ENCODE data around the gene AANAT.

Gene AANAT

DNA sequence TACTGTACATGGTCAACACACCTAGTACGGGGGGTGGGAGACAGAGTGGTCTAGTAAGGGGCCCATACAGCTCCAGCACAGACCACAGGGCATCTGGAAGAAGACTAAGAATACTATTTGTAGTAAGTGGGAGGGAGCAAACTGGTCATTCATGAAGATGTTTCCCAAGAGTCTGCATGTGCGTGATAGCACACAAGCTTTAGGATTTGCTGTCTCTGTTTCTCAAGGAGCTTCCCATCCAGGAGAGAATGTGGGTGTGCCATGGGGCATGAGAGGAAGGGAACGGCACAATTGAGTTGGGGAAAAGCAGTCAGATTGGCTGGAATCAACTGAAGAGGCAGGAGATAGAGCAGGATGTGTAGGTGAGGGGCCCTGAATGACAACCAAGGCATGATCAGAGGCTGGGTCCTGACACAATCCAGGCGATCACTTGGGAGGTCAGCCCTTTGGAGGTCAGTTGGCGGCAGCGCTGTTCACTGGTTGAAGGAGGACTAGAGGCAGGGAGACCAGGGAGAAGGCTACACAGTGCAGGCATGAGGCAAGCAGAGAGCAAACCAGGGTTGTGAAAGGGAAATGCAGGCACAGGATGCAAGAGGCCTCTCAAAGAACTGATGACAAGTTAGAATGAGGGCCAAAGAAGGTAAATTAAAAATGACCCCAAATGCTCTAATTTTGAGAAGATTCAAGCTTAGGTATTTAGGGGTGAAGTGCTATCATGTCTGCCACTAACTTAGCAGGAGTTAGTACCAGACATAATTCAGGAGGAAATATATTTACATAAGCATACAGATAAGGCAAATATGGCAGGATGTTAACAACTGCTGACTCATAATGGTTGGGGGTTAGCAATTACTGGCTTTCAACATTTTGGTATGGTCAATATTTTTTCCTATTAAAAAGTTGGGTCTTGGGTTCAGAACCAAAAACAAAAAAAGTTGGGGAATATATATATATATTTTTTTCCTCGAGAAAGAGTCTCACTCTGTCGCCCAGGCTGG lies 24.8 kb upstream of the AANAT start:
- DNase-seq: no peak

DNA sequence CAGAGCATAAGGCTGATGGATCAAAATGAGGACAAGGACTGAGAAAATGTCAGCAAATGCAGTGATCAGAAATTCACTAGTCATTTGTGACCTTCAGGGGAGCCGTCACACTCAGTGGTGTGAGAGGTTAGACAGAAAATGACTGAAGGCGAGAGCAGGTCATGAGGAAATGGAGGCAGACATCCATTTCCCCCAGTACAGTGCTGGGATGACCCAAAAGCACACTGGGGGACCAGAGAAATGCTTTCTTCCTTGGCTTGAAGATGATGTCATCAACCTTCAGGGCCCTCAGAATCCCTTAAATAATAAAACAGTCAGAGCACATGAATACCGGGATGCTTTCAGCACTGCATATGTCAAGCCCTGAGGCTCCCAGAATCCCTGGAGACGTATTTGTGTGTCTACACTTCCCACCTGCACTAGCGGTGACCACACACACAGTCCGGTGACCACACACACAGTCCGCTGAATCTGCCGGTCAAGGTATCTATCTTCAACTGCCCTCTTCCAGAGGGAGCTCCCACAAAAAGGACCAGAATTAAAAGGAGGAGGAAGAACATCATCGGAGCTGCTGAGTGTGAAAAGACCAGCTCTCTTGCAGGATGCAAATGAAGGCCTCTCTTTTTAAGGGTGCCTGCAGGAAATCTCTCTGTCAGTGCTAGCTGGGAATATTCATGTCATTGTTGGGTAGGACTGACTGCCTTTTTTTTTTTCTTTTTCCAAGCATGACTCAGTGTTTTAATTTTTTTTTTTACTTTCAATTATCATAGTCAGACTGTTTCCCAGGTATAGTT lies 22.7 kb upstream of the AANAT start:
- DNase-seq: no peak

DNA sequence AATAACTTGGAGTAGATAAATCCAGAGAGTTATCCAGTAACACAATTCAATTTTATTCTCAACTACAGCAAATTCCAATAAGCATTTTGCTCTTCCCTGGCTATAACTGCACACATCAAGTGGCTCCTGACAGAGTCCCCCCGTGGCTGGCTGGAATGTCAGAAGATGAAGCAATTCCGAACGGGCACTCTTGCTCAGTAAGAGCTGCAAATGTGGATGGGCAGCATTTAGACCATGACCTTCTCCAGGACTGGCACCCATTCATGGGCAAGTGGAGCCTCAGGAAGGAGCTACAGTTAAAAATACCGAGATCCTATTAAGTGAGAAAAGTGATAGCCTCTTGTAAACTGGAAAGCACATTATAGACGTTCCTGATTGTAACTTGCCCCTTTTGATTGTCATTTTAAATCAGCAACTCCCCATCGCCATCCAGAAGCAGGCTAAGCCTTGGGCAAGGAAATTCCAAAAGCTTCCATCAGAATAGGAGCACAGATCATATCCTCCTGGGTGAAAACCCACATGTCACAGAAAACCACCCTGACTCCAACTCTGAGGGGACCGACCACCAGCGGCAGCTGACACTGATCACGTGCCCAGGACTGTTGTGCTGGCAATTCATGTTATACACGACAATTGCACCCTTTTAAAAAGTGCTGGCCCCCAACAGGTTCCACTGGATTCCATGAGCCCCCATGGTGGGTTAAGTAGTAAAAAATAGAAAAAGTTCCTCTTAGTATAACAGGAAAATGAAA lies 21.5 kb upstream of the AANAT start:
- DNase-seq: no peak

DNA sequence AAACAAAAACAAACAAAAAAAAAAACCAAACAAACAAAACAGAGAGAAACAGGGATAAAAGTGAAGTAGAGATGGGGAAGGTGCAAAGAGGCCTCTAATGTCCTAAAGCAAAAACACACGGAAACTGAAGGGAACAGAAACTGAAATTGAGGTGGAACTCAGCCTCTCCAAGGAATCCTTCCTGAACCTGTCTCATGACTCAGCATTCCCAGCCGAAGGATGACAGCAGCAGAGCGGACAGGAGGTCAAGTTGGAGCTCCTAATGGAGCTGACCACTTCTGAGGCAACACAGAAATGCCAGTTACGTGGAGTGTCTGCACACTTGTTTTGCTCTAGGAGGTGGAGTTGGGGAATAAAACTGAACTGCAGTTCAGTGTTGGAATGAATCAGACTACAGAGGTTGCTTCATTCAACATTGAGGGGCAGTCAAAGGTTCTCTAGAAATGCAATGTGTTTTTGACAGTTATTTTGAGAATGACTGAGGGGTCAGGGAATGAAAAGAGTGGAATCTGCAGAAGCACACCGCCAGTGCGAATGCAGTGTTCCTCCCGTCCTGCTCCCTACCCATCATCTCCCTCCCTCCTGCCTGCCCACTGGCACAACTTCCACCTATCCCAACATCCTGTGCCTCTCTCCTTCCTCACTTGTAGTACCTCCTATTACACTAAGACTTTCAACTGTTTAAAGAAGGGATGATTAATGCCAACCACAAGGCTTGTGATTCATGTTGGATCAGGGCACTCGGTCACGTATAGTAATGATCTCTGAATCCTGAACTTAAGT lies 20.8 kb upstream of the AANAT start:
- DNase-seq: no peak

DNA sequence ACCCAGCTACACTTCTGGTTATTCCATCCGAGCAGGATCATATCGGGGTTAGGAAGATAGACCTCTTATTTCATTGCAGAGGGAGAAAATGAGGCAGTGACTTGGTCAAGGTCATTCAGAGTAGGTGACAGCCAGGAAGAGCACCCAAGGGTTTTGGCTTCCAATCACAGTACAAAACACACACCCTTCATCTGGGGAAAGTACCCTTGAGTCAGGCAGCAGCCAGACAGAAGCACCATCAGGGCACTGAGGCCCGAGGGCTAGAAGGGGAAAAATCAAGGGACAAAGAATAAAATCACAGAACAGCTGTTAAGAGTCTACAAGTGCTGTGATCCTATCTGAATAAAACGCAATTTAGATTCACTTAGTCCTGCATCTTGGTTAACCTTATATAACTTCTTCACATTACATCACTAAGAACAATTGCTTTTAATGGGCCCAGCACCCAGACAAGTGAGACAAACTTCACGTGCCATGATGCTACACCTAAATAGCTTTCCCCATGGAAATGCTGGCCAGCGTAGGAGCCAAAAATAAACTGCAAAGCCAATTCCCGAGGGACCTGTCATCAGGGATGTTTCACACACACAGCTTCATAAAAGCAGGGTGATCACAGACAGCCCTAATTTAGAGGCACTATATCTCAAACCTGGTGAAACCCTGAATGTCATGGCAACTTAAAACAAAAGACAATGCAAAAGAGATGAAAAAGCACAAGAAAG lies 19.3 kb upstream of the AANAT start:
- no peak for DNase-seq

DNA sequence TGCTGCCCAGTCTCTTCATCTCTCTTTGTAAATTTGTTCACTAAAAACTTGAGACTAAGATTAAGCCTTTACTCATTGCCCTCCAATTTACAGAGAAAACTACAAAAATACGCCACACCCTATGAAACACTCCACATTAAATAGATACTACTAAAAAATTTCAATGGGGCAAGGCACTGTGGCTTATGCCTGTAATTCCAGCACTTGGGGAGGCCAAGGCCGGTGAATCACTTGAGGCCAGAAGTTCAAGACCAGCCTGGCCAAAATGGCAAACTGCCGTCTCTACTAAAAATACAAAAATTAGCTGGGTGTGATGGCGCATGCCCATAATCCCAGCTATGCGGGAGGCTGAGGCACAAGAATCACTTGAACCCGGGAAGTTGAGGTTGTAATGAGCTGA lies 18.3 kb upstream of the AANAT start:
- DNase-seq: no peak

DNA sequence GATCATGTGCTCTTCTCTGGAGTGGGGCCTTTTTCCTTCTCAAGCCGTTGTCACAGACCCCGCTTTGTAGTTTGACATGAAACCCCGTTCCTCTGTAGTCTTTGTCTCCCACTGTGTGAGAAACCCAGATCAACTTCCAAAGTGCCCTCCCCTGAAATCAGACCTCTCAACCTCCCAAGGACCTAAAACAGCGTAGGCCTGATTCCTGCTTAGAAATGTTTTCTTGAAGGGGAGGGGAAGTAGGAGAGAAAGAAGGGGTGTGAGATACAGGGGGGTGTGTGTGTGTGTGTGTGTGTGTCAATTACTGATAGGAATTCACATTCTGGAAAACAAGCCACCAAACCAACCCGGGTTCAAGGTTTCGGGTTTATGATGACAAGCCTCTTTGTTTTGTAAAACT lies 15.9 kb upstream of the AANAT start:
- no peak for DNase-seq

DNA sequence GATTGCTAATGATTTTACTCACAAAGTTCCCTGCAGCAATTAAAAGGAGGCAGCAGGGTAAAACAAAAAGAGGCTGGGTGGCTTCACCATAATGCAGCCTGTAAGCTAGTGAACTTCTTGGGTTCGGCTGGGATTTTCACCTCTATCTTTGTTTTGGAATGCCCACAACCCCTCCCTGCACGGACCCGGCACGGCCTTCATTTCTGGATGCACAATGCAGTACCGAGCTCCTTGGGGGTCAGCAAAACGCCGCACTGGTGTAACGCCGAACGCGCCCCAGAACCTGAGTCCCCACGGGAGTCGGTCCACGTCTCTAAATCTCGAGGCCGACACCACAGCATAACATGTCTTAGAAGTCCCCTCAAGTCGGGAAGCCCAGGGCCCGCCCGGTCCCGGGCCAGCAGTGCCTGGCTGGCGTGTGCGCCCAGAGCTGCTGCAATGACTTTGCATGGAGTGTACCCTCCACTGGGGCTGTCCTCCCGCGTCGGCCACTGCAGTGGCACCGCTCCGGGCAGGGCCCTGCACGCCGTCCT lies 15.2 kb upstream of the AANAT start:
- peak; percentile 9 for DNase-seq

DNA sequence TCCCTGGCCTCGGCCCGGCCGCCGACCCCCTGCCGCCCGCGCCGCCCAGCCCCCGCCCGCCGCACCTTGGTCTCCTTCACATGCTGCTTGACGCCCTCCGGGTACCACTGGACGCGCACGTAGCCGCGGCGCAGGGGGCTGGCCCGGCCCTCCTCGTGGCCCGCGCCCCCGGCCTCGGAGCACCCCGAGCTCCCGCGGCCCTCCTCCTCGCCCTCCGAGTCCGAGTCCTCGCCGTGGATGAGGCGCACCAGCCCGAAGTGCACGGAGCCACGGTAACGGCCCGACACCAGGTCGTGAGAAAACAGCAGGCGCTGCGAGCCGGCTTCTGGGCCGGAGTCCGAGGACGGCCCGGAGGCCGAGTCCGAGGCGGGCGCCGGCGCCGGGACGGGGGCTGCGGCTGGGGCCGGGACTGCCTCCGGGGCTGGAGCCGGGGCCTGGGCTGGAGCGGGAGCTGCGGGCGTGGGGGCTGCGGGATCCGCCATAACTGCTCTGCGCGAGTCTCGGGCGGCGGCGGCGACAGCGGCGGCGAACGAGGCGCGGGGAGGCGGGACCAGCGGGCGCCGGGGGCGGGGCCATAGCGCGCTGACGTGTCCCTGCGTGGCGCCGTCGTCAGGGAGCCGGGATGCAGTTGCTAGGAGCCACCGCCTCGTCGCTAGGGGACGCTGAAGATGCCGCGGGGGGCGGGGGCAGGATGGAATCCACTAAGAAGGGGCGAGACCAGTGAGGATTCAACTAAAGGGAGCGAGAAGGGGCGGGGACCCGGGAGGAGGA lies 14.6 kb upstream of the AANAT start, which contains the start of gene UBE2O:
Gene UBE2O (minus strand): TSS at position 493 of the 771 bp plus-strand sequence. CDS start 11 bp downstream, at position 482.
- DNase-seq: peak; percentile 95

DNA sequence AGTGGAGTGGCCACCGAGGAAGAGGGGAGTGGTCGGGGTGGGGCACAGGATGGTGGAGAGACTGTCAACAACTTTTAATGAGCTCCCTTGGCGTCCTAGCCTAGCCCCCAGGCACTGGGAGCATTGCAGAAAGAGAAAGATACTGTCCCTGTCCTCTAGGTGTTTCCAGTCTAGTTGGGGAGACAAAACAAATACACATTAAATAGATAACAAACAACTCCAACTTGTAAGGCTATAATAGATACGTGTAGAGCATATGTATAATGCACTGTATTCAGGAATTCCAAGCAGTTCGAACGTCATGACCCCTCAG lies 14.0 kb upstream of the AANAT start:
- DNase-seq: no peak

DNA sequence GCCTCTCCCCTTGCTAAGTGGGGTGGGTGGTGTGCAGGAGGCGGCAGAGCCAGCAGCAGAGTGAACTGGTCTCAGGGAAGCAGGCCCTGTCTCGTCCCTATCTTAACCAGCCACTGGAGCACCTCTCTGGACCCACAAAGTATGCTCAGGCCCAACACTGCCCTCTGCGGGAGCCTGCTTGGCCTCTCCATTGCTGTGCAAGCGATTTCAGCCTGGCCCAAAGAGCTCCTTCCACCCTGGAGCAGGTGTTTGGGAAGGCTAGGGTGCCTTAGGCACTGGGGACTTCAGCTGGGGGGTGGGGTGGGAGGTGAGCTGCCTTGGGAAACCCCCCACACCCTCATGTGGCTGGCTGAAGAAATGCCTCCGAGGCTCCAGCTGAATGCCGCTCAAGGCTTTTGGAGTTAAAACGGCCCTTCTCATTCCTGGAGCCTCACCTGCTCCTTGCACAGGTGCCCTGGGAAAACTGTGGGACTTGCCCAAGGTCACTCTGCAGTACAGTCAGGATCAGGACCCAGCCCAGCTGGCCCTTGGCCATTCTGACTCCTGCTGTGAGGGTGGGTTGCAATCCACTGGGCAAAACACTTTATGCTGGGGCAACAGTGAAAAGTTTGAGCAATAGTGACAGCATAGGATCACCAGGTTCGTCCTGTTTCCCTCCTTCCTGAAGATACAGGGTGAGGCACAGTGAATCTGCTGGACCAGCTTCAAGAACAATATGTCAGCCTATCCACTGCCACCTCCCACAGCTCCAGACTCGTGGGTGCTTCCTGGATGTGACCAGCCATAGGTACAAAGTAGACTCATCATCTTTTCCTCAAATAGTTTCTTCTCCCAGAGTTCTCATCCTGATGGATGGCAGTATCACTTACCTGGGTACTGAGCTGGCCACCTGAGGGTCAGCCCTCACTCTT lies 8.6 kb upstream of the AANAT start:
- no peak for DNase-seq

DNA sequence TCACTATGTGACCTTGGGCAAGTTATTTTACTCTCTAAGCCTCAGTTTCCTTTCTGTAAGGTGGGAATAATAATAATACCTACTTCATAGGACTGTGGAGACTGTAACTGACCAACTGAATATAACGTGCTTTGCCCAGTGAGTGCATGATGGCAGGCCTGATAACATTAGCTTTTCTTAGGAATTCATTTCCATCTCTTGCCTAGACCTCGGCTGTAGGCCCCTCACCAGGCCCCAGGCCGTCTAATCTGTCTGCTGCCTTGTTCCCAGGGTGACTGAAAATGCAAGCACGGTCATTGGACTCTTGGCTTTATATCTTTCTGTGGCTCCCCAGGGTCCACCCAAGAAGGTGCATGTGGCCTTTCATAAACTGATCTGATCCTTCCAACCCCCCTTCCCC lies 7.7 kb upstream of the AANAT start:
- no peak for DNase-seq

DNA sequence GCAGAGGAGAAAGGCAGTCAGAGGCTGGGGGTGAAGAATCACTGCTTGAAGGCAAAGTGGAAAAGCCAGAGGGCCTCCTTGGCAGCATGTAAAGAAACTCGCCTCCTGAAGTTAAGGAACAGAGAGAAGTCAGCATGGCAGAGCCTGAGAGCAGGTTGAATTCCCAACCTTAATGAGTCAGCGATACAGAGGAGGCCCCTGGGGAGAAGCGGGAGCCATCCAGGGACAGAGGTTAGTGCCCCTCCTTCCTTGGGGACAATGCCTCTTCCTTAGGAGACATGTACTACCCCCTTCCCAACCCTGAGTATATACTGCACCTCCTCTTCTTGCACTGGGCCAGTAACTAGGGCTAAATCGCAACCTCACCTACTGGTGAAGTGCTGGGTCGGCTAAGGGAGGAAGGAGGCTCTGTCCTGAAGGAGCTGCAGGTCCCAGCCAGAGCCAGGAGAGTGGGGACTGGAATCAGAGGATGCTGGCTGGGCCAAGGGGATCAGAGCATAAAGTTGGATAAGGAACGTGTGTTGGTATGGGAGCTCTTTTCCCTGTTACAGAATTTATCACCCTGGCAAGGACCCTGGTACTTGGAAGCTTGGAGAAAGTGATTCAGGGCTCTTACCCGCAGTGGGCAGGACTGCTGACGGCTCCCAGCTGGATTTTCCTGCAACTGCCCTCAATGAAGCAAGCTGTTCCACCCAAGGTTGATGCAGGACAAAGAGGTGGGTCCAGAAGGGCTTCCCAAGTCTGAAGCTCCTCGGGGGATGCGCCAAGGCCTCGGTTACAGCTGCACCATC lies 5.4 kb upstream of the AANAT start:
- no peak for DNase-seq

DNA sequence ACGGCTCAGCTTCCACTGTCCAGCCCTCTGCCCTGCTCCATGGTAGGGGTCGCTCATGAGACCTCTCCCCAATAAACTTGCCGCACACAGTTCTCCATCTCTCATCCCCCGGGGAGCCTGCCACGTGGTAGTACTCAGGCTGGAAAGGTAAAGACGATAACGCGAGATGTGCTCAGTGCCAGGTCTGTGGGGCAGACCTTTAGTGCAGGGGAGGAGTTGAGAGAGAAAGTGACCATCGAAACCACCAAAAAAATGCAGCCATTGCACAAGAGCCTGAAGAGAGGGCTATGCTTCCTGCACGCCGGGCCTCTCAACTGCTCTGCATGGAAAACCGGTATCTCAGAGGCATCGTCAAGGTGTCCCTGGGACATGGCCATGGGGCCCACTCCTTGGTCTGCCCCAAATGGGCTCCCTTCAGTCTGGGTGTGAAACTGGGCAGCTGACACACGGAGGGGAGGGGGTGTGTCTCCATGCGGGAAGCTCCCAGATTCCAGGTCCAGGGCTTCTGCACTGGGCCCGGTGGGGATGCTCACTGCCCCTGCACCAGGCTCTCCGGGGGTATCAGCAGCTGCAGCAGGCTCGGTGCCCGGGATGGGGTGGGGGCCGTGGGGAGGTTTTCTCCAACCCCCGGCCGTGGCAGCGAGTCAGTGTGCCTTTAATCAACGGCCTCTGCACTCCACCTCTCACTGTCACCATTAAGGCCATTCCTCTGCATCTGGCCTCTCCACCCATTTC lies 4.7 kb upstream of the AANAT start:
- no peak for DNase-seq

DNA sequence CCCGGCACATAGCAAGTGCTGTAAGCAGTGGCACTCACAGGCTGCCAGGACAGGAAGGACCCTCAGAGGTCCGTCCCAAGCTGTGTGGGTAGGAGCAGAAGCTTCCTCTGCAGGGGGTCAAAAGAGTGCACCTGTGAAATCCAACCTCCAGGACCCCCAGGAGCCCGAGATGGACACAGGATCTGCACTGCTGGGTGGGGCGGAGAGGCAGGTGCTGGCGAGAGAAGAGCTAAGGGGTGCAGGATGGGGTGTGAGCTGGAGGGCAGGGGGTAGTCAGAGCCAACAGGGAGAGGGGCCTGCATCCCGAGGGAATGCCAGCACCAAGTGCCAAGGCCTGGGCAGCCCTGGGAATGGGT lies 650 bp upstream of the AANAT start:
- no peak for DNase-seq

DNA sequence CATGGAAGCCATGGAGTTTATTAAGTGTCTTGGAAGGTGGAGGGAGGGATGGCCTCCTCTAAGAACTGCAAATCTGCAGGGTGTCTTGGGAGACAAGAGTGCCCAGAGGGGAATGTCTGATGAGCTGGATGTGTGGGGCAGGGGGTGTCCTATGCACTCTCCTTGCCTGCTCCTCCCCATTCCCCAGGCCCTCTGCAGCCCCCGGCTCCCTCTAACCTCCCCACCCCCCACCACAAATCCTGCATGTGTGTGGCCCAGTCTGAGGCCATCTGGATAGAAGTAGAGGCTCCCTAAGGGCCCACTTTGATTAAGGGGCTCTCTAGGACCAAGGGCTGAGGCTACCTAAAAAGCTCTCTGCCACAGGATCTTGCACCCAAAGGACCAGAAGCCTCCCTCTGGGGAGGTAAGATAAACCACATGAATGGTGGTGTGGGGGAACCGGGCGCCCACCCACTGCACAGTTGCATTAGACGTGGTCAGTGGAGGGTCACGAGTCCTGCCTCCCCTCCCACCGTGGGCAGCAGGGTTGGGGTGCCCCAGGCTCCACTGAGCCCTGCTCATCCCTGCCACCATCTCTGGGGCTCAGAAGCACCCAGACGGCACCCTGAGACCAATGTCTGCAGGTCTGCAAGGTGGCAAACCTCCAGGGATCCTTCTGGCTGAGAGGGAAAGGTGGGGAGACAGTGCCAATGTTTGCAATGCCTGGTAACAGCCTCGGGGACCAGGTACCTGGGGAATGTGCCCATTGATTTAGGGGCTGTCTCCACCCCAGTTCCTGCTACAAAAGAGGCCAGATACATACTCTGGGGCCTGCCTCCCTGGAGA lies 618 bp downstream of the AANAT start:
- DNase-seq: no peak

DNA sequence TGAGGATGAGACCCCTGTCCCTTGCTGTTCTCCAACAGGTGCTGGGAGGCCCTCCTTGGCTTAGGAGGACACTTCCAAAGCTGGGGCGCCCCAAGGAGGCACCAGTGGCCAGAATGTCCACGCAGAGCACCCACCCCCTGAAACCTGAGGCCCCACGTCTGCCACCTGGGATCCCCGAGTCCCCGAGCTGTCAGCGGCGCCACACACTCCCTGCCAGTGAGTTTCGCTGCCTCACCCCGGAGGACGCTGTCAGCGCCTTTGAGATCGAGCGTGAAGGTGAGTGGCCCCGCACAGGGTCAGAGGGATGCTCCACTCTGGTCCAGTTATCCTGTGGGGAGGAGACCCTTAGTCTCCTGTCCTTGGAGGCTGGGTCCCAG lies 1.2 kb downstream of the AANAT start:
- DNase-seq: no peak
